Activated gamma-delta T cell treated with Interleukin-2 at 50 U/mL for 16 hours (primary cell): Measurements from ENCODE around the gene KCNJ15.

Experiments
- DNase-seq: peaks from one replicate; pipeline ENCODE4 v3.0.0-alpha.2; 2020

KCNJ15 gene

DNA sequence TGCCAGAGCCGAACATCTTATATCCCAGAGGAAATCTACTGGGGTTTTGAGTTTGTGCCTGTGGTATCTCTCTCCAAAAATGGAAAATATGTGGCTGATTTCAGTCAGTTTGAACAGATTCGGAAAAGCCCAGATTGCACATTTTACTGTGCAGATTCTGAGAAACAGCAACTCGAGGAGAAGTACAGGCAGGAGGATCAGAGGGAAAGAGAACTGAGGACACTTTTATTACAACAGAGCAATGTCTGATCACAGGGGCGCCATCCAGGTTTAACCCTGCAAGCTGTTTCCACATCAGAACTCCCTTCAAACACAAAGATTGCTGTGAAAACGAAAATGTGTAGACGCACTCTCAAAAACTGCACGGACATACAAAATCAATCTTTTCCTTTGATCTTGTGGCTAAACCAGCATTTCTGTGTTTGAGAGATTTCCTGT is 43.4 kb downstream of the KCNJ15 start:
- DNase-seq = no peak

- DNase-seq = no peak
Observed at GRCh38 chr21:38301321-38302214, 44.8 kb downstream of the KCNJ15 start.

DNA sequence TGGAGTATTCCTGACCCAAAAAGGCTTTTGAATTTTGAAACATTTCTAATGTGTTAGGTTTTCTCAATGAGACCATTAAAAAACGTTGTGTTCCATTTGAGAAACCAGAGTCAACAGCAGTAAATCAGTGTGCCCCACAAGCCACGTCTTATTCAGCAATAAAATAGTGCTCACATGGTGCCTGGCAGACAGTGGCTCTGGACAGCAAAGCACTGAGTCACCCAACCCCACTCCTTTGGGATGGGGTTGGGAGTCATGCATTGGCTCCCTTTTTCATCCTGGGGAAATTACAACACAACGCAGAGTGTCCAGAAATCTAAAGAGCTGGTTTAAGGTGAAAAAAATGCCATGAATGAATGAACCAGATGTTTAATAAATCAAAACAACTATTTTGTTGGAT is 46.5 kb downstream of the KCNJ15 start:
- no peak for DNase-seq

DNA sequence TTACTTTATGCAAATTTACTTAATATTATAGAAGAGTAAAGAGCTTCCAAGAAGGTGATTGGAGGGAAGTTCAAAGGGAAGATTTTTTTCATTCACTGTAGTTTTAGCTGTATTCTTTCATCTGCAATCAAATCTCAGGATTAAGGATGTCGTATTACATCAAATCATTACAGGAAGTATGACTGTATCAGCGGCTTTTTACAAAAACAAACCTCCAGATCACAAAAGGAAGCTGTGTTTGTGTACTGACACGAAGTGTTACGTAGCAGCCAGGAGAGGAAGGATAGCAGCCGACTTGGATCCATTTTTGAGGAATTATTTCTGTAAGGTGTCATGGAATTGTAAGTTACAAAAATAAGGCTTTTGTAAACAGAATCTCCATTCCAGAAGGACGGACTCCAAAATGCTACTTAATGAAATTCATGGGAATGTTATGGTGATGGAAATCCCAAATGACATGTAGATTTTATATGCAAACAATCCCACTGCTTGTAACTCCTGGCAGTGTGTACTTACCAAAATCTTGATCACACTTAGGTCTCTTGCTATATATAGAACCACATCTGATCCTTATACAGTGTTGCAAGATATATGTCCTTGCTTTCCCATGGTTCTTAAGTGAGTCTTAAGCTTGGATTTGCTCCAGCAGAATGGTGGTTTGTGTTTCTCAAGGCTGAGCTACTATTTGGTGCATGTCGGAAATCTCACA is 49.8 kb downstream of the KCNJ15 start:
- no peak for DNase-seq

GRCh38 chr21:38307771-38308531 is 51.2 kb downstream of the KCNJ15 start:
- DNase-seq = no peak

DNA sequence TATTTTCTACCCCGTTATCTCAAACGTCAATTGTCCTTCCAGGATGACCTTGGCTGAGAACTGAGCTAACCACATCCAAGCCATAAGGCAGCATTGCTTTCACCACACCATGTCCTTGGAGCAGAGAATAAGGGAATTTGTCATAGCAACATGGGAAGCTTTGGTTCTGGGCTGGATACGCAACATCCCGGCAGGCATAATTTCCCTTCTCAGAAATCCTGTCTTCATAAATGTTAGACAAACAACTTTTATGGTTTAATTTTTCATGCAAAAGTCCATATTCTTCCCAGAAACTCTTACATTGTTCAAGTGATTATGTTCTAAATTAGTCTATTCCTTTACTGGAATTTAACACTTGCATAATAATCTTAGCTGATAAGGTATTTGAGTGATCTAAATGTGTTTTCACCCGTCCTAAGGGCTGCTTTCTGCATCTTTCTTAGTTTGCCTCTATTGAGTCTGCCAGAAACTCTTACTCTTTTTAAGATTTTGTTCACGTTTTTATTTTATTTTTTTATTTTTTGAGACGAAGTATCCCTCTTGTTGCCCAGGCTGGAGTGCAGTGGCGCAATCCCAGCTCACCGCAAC is 51.8 kb downstream of the KCNJ15 start:
- DNase-seq = no peak

DNA sequence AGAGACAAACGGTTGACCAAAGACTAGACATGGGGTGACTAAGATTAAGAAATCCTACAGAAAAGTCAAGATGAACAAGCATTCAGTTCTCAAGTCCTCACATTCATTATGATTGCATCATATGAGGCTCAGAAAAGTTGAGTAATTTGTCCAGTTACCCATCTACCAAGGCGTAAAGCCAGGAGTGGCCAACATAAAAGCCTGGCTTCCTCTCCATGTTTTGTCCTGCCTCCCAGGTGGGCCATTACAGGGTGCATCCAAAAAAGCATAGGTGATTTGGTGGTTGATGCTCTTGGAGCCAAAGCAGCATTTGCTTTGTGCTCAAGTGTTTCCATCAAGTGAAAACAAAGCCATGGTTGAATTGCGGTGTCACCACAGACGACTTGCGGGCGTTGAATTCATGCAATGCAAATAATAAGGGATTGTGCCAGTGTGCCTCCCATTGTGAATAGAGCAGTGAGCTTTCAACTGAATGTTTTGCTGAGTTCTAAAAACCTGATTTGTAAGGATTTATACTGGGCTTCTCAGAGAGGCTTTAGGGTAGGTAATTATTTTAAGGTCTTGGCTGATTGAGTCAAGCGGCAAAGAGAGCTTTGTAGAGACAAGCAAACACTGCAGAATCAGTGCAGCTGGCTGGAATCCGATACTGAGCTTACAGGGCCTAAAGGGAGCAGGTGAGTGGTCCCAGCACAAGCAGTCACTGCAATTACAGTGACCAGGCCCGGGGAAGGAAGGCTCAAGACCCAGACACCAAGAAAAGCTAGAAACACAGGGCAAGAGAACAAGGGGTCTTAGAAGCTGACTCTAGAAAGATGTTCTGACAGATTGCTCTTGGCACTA is 54.1 kb downstream of the KCNJ15 start:
- no peak for DNase-seq

DNA sequence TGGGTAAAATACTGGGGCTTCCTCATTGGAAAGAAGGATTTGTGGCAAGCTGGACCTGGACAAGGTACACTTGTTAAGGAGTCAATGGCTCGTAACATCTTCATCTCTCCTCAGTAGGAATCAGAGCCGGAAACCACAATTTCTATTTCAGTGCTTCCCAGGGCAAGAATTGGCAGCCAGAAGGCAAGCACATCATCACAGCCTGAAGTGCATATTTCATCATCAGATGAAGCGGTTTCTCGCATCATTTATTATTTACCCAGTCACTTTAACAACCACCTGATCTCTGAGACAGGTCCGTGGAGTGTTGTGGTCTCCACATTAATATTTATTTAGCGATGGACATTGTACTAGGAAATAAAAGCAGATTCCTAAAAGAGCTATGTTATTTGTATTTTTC is 55.0 kb downstream of the KCNJ15 start:
- DNase-seq = no peak

DNA sequence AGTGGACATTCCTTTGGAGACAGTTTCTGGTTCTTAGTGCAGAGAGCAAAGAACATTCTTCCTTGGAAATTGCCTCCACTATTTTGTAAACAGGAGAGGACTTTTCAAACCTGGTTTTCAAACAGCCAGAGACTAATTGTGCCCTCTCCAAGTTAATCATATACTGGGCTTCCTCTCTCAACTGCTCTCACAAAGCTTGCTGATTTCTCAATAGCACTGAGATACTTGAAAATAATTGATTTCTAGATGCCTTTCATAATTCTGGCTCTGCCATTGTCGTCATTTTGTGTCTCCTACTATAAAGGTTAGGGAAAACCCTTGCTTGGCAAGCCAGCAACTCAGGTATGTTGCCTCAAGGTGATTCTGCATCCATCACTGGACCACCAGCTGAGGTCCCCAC is 56.0 kb downstream of the KCNJ15 start:
- DNase-seq = no peak

GRCh38 chr21:38314558-38314957 is 57.8 kb downstream of the KCNJ15 start:
- no peak for DNase-seq

DNA sequence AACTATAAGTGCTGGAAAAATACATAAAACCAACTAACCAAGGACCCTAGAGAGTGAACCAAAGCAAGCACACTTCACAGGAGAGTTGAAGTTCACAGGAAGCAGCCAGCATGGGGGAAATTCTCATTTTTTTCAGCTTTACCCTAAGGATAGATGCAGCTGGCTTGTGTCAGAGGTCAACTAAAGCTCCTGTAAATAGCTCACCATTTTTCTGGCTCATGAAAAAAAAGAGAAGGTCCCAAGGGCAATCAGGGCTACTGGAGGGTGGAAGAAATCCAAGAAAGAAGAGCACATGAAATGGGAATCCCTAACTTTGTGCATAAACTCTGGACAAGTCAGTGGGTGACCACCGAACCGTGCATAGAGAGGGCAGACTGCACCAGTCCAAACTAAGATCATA is 58.3 kb downstream of the KCNJ15 start:
- no peak for DNase-seq

DNA sequence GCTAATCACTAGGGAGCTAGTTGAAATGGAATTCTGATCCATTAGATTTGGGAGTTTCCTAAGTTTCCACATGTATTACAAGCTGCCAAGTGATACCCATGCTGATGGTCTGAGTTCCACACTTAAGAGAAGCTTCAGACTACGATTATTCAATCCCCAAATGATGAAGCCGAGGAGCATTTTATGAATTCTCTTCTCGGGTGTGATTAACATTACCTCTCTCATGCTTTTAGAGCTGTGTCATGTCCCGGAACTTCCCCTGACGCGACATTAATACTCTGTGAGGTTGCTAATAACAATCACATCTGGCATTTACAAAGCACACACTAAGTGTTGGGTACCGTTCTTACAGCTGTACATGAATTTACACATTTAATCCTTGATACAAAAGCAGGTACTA is 63.0 kb downstream of the KCNJ15 start:
- DNase-seq = no peak

- DNase-seq = no peak
Observed at GRCh38 chr21:38321568-38321967, 64.8 kb downstream of the KCNJ15 start.

DNA sequence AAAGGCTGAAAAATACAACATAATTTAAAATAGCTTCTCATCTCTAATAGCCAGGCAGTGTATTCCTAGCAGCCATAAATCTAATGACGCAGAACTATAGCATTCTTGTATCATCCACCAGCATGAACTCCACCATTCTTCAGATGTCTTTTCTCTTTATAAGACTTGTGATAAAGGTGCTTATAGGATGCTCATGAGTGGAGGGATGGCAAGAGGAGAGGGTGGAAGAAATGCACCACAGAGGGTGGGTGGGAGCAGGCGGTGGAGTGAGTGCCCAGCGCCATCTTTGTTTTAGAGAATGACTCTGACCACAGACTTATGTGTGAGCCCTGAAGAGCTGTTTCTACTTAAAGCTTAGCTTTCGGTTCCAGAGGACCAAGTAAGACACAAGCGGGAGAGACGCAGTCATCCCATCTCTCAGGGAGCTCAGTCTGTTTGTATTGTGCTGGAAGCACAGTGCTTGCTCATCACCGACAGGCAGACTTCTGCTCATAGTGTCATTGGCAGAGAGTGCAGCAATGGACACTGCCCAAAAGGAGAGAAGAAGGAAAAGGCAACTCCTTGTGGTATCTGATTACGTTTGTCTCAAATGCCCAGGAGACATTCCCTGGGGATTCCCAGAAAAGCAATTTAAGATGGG is 65.6 kb downstream of the KCNJ15 start:
- DNase-seq = no peak

DNA sequence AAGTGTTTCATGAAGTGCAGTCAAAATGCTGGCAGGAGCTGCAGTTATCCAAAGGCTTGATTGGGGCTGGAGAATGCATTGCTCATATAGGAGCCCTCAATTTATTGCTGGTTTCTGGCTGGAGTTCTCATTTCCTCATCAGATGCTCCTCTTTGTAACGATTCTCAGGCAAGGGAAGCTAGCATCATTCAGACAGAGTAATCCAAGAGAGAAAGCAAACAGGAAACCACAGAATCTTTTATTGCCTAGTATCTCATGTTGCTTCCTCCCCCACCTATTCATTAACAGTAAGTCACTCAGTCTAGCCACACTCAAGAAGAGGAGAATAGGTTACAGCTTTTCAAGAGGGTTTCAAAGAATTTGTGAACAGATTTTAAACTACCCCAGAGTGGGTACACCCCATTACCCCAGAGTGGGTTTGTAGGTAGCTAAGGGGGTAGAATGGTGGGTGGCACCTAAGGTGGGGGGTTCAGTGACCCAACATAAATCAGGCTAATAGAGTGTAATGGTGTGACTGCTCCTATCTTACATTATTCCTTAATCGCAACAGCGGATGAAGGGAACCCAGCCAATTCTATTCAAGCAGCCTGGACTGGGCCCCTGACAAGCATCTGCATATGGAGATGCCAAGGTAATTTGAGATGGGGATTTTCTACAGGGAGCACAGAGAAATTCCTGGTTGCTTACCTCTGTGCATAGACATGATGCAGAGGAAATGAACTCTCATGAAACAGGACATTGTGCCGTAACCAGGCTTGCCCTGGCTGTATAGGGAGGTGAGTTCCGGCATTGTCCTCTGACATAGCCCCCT is 67.1 kb downstream of the KCNJ15 start:
- DNase-seq = no peak

GRCh38 chr21:38325216-38325615 is 68.4 kb downstream of the KCNJ15 start:
- no peak for DNase-seq

- DNase-seq = no peak
Observed at GRCh38 chr21:38325731-38326420, 69.1 kb downstream of the KCNJ15 start.

DNA sequence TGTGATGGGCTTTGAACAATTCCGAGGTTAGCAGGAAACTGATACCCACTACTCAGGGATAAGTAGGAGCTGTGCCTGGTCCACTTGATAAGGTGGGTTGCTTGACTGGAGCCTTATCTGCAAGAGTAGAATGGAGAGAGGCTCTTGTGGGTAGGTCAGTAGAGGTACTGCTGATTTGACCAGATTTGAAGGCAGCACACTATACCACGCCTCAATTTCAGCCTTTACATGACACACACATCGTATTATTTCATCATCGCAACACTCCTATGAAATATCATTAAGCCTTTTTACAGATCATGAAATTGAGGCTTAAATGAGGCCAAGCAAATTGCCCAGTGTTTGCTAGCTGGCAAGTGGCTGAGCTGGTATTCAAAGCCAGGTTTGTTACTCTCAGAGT is 69.6 kb downstream of the KCNJ15 start:
- no peak for DNase-seq

DNA sequence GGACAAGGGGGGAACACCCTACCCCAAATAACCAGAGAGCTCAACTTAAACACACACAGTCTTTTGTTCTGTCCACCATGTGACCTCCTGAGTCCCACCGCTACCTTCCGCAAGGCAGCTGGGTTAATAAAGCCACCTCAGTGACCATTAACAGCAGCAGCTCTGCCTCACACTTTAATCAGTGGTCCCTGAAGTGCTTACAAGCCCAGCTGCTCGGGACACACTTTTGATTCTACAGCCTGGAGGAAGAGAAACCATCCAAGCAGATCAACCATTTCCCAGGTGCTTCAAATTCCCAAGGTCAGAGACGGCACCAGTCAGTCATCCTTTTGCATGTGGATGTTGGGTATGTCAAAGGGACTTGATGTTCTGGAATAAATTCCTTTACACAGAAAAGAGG is 70.1 kb downstream of the KCNJ15 start:
- DNase-seq = no peak

DNA sequence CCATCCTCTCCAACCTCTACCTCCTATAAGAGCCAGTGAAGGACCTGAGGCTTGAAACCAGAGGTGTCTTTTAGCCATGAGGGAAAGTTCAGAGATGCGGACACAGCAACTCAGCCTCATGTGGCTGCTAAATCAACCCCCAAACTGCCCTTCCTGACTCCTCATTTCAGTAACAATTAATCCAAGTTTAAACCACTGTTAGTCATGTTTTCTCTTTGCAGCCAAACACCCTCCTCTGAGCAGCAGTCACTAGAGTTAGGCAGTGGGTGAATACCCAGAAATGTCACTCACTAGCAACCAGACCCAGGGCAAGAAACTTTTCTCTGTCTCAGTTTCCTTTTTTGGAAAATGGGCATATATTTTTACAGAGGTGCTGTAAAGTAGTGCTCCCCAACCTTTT is 71.2 kb downstream of the KCNJ15 start:
- no peak for DNase-seq
